Neuron (in vitro differentiated cells): ENCODE data around the gene FITM1.

Experiments
- H2AFZ ChIP-seq: one replicate; pipeline ENCODE4 v1.6.1; 2013; ENCODE audit warnings: low read depth, mild to moderate bottlenecking, inconsistent platforms, low read length, moderate library complexity
- H3K27me3 ChIP-seq: one replicate; pipeline ENCODE4 v1.6.1; 2013; ENCODE audit warnings: low read length; ENCODE audit not compliant: insufficient read depth
- H3K36me3 ChIP-seq: one replicate; pipeline ENCODE4 v1.6.1; 2013; ENCODE audit warnings: low read length; ENCODE audit not compliant: insufficient read depth
- H3K4me1 ChIP-seq: one replicate; pipeline ENCODE4 v1.6.1; 2013; ENCODE audit warnings: low read length; ENCODE audit not compliant: insufficient read depth
- H3K4me3 ChIP-seq: 2 replicates; pipeline ENCODE4 v1.5.1; 2013; ENCODE audit warnings: mild to moderate bottlenecking, low read length, moderate library complexity
- H3K9me3 ChIP-seq: one replicate; pipeline ENCODE4 v1.6.1; 2013; ENCODE audit warnings: low read length

Gene FITM1, protein sequence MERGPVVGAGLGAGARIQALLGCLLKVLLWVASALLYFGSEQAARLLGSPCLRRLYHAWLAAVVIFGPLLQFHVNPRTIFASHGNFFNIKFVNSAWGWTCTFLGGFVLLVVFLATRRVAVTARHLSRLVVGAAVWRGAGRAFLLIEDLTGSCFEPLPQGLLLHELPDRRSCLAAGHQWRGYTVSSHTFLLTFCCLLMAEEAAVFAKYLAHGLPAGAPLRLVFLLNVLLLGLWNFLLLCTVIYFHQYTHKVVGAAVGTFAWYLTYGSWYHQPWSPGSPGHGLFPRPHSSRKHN

DNA sequence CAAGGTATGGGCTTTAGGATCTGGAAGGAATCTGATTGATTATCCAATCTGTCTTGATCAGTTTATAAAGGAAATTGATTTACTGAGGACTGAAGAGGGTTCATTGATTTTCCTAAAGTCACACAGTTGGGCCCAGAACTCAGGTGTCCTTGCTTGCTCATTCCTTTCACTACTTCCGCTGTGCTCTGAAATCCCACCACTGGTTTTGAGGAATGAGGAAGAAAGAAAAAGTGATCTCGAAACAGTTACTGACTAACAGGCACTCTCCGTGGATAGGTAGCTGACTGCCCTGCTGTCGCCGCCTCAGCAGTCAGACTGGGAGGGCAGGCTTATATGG, at the start of gene FITM1:
FITM1 (plus strand) TSS at position 280 of the 337 bp plus-strand sequence. CDS start 905 bp downstream, outside the sequence.
- H3K9me3 ChIP-seq, result no peaks in the 10 kb centered on the region
- H3K27me3 ChIP-seq, result no peaks in the 10 kb centered on the region
- no peaks in the 10 kb centered on the region for H3K4me1 ChIP-seq
- no peaks in the 10 kb centered on the region for H3K36me3 ChIP-seq
- H3K4me3 ChIP-seq, result no peak within 1 kb of the TSS
- no peak within 1 kb of the TSS for H2AFZ ChIP-seq

DNA sequence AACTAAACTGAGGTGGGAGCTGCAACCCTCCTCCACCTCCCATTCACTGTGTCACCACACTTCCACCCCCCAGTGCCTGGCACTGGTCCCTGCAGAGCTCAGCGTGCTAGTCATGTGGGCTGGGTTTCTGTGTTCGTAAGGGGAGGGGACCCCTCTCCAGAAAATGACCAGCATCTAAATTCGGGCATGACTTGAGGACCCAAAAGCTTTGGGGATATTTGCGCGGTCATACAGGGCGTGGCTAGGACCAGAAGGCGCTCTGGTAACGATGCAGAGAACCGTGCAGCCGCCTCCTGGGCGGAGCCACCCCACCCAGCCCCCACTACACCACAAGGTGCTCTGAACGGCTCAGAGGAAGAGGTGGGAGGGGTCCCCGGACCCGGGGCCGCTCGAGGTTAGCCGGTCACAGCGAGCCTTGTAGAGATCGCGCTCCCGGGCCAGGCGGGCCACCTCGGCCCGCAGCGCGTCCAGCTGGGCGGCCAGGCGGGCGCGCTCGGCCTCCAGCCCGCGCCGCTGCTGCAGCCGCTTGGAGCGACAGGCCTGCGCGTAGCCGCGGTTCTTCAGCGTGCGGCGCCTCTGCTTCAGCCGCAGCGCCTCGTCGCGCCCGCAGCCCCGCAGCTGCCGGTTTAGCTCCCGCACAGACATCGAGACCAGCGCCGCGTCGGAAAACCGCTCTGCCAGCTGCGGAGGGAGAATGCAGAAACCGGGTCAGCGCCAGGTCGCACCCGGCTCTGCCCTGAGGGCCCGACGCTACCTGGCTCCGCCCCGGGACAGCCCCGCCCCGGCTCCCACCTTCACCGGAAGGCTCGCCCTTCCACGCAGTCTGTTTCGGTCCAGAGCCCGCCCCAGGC, 49.3 kb upstream of the FITM1 start:
- Histone ChIP-seq H3K4me3 (peak overlapping the region; percentile 47), H3K36me3 (no peaks in the 10 kb centered on the region), H3K9me3 (peaks cover 2% of the 10 kb centered on the region), H3K4me1 (peaks cover 33% of the 10 kb centered on the region), H3K27me3 (peaks cover 57% of the 10 kb centered on the region), H2AFZ (peak overlapping the region; percentile 11)

DNA sequence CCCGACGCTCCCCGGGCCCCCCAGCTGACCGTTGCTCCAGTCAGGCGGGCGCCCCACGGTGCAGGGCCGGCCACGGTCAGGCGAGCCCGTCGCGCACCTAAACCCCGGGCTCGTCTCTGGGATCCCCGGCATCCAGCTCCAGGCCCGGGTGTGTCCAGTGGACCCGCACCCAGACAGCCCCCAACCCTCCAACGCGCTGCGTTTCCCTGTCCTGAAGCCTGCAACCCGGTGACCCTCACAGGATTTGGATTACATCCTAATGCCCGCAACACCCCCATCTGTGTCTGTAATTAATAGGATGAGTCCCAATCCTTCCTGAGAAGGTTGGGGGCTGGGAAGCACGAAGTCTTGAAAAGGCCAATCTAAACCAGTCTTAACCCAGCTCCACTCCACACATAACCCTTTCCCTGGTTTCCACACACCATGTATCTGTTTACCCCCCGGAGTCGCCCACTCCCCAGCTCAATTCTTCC, 48.7 kb upstream of the FITM1 start:
- H3K27me3 ChIP-seq, result peaks cover 57% of the 10 kb centered on the region
- peak overlapping the region; percentile 11 for H2AFZ ChIP-seq
- H3K9me3 ChIP-seq, result peaks cover 2% of the 10 kb centered on the region
- no peaks in the 10 kb centered on the region for H3K36me3 ChIP-seq
- H3K4me3 ChIP-seq, result peak overlapping the region; percentile 47
- peaks cover 33% of the 10 kb centered on the region for H3K4me1 ChIP-seq

DNA sequence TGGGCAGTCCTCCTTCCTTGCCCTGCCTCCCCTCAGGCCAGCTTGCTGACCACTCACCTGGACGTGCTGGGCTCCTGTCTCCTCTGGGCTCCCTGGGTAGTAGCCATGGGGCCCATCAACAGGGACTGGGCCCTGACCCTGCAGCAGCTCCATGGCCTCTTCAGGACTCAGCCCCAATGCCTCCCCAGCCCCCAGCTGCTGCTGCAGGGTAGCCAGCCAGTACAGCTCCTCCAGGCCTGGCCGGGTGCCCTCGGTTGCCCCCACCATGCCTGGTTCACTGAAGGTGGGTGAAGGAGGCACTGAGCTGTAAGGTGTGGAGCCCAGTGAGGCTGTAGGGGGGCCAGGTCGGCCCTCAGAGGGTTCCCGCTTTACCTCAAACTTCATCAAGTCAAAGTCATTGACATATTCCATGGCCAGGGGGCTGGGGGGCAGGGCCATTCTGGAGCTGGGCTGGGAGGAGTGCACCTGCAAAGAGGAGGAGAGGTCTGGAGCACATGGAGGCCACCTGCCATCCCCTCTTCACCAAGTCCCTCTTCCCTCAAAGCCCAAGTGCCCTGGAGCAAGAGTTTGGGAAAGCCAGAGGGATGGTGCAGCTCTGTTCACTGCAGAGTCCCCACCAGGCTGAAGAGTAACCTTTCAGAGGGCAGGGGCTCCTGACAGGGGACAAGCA, 47.9 kb upstream of the FITM1 start:
- Histone ChIP-seq H3K36me3 (no peaks in the 10 kb centered on the region), H3K4me3 (no peak overlapping the region), H3K4me1 (peaks cover 33% of the 10 kb centered on the region), H3K9me3 (no peaks in the 10 kb centered on the region), H3K27me3 (peaks cover 64% of the 10 kb centered on the region), H2AFZ (no peak overlapping the region)

DNA sequence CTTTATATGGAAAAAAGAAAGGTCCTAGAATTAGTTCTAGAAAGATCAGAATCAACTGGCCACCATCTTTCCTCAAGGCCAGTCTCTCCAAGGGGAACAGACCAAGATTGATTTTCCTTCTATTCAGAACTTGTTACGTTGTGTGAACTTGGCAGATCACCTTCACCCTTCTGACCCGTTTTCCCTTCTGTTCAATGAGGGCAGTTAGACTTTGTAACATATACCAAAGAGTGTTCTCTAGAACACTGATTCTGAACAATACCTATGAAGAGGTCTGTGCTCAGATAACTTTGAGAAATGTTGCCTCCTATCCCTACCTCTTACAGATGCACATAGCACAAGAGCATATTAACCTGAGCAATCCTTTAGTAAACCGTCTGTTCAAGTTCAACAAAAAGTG, 47.0 kb upstream of the FITM1 start:
- Histone ChIP-seq H3K4me1 (peaks cover 30% of the 10 kb centered on the region), H3K9me3 (no peaks in the 10 kb centered on the region), H3K4me3 (no peak overlapping the region), H2AFZ (no peak overlapping the region), H3K27me3 (peaks cover 63% of the 10 kb centered on the region), H3K36me3 (no peaks in the 10 kb centered on the region)

DNA sequence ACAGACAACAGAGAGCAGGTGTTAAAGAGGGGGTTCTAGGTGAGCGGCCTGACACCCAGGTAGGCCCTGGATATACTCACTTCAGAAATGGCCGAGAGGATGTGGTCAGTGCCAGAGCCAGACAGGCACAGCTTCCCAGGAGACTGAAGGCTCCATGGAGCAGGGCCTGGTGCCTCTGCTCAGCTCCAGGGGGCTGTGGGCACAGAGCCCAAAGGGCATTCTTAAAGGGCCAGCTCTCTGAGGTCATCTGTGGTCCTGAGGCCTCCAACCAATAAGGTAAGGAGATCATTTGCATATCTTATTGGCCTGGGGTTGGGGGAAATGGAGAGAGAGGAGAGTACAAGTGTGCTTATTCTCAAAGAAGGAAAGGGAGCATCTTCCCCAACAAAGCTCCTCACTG, 46.0 kb upstream of the FITM1 start:
- H3K4me1 ChIP-seq, result peaks cover 20% of the 10 kb centered on the region
- no peaks in the 10 kb centered on the region for H3K36me3 ChIP-seq
- no peak overlapping the region for H2AFZ ChIP-seq
- H3K4me3 ChIP-seq, result no peak overlapping the region
- no peaks in the 10 kb centered on the region for H3K9me3 ChIP-seq
- H3K27me3 ChIP-seq, result peaks cover 63% of the 10 kb centered on the region

DNA sequence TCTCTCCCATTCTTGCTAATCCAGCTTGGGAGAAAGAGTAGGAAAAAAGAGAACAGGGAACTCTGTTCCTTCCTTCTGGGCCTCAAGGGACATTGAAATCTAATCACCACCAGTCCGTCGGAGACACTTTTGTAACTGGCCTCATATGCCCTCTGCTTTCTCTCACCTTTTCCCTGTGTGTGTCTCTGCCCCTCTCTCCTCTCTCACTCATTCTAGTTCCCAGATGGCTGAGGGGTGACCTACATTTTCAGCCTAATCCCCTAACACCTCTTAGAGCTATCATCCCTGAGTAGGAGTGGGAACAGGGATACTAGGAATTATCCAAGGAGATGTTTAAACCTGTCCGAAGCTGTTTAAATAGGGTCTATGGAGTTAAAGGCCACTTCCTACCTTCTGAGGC, 45.2 kb upstream of the FITM1 start:
- no peaks in the 10 kb centered on the region for H3K36me3 ChIP-seq
- no peaks in the 10 kb centered on the region for H3K9me3 ChIP-seq
- peaks cover 12% of the 10 kb centered on the region for H3K4me1 ChIP-seq
- H2AFZ ChIP-seq, result no peak overlapping the region
- H3K27me3 ChIP-seq, result peaks cover 58% of the 10 kb centered on the region
- no peak overlapping the region for H3K4me3 ChIP-seq

DNA sequence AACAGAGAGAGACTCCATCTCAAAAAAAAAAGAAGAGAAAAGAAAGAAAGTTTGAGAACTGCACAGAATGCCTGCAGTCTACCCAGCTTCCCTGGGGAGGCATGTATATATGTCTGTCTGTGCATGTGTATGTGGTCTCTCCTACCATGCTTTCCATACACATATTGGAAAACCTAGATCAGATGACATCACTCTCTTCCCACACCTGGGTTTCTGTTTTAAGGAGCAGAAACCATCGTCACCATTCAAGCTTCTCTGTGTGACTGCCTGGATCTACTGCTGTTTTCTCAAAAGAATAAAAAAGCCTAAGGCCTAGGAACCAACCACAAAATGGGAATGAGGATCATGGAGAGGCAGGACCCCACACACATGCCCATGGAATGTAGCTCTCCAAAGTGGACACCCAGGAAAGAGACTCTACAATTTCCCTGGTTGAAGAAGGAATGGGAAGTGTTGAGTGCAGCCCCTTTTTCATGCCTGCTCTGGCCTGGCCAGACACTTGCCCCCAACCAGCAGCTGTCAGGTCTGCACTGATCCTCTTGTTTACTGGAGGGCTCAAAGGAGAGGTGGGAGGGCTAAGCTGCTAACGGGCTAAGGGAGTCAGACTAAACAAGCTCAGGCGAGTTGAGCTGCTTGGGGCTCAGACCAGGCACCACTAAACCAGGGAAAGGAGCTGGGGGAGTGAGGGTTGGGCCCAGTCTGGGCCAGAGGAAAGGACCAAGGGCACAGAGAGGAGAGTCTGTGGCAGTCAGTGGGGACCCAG, 44.1 kb upstream of the FITM1 start:
- Histone ChIP-seq H3K4me3 (no peak overlapping the region), H3K36me3 (no peaks in the 10 kb centered on the region), H3K27me3 (peaks cover 48% of the 10 kb centered on the region), H3K9me3 (no peaks in the 10 kb centered on the region), H3K4me1 (peaks cover 1% of the 10 kb centered on the region), H2AFZ (no peak overlapping the region)

DNA sequence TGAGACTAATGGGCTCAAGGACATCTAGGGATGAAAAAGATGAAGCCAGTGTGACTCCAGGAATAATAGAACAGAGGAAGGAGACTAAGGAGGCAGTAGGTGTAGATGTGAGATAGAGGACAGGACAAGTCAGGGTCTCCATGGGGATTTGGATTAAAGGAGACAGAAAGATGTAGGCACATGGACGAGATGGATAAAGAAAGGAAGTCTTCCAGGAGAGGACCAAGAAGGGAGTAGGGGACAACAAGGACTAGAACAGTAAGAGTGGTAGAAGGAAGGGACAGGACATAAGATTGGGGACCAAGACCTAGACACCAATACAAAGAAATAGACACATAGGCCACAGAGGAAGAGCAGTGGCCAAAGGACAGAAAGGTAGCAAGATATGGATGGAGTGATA, 43.5 kb upstream of the FITM1 start:
- H2AFZ ChIP-seq, result no peak overlapping the region
- no peak overlapping the region for H3K4me3 ChIP-seq
- no peaks in the 10 kb centered on the region for H3K36me3 ChIP-seq
- no peaks in the 10 kb centered on the region for H3K4me1 ChIP-seq
- no peaks in the 10 kb centered on the region for H3K9me3 ChIP-seq
- H3K27me3 ChIP-seq, result peaks cover 44% of the 10 kb centered on the region

DNA sequence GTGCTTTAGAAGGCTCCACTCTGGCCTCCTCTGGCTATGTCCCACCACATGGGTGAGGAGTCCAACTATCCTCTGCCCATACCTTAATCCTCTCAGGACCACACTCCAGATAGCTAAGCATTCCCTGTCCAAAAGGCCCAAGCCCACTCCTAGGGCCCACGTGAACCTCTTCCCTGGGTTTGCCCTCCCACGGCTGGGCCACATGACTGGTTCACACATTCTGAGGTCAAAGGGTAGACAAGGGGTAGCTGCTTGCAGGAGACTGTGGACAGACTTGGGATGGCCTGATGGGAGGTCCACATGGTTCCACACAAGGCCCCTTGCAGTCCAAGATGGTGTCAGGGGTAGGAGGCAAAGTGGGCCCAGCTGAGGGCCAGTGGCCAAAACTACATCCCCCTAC, 42.4 kb upstream of the FITM1 start:
- Histone ChIP-seq H3K36me3 (no peaks in the 10 kb centered on the region), H3K9me3 (no peaks in the 10 kb centered on the region), H3K27me3 (peaks cover 33% of the 10 kb centered on the region), H3K4me1 (no peaks in the 10 kb centered on the region), H2AFZ (no peak overlapping the region), H3K4me3 (no peak overlapping the region)

DNA sequence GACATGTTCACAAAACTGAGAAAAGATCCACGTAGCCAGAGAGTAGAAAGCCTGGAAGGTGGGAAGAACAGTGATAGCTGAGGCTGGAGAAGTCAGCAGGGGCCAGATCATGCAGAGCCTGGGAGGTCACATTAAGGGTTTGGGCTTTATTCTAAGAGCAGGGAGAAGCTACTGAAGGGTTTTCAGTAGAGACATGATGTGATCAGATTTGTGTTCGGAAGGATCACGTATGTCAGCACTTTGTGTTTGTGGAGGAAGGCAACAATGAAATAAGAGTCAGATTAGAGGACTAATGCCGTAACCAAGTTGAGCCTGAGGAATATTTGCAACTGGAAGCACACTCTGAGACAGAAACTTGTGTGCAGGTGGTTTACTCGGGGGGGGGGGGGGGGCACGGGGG, 40.6 kb upstream of the FITM1 start:
- Histone ChIP-seq H3K4me3 (no peak overlapping the region), H3K27me3 (peaks cover 19% of the 10 kb centered on the region), H2AFZ (no peak overlapping the region), H3K9me3 (no peaks in the 10 kb centered on the region), H3K4me1 (peaks cover 2% of the 10 kb centered on the region), H3K36me3 (no peaks in the 10 kb centered on the region)

DNA sequence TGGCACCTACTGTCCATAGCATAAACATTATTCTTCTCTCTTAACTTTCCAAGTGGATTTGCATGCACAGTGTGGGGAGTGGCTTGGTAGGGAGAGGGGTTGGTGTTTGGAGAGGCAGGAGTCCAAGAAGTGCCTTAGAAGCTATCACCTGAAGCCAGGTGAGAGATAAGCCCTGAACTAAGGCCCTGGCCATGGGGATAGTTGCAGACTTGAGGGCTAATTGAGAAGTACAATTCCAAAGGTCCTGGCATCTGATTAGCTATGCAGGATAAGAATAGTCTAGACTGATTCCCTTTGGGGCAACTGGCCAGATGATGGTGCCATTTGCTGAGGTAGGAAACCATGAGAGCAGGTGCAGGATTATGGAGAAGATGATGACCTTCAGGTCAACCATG, 38.4 kb upstream of the FITM1 start:
- Histone ChIP-seq H3K4me1 (peaks cover 2% of the 10 kb centered on the region), H2AFZ (no peak overlapping the region), H3K9me3 (no peaks in the 10 kb centered on the region), H3K4me3 (no peak overlapping the region), H3K36me3 (no peaks in the 10 kb centered on the region), H3K27me3 (peaks cover 15% of the 10 kb centered on the region)
